ENCODE data around the gene CLRN1. TPM values are rescaled to one million over a fixed set of nuclear protein-coding genes. Genes with fewer than 3 reads are reported as not detected.

Gene CLRN1
- total RNA-seq, 4 donors from 2014 or later: not detected

DNA sequence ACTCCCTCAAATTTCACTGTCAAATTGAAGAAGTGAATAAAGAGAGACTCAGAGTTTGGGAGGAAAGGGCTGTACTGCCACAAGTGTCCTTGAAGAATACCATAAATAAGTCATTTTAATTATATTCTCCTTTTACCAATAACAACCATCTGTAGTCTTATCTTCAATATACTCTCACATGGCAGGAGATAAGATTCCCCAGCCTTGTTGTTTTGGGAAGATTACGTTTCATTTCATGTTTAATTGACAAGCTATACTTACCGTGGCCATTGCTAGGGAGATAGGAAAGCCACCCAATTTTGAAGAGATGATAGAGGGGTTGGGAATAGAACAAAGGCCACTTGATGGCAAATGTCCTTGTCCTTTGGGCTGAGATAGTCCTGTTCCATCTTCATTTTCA lies 69.5 kb downstream of the CLRN1 start:
- no peaks in the 10 kb centered on the region for H3K4me1 ChIP-seq
- no peaks in the 10 kb centered on the region for H3K9me3 ChIP-seq
- H3K36me3 ChIP-seq: no peaks in the 10 kb centered on the region
- TF ChIP-seq CTCF (IDR thresholded peaks at IDR 0.05) (no peak), POLR2A (IDR thresholded peaks at IDR 0.05) (no peak)
- H3K4me3 ChIP-seq: no peak overlapping the region
- 61 to 71% methylated on average over 2 of the region's 2 CpGs for WGBS, 2 donors
- intact Hi-C loops (cut with DNase I): no loop called here
- DNase-seq: no peak
- no peak overlapping the region for H3K27ac ChIP-seq
- H3K27me3 ChIP-seq: peaks cover 0 to 9% (median 0%) of the 10 kb centered on the region in 4 donors

GRCh38 chr3:150901793-150902192 lies 70.7 kb downstream of the CLRN1 start:
- H3K9me3 ChIP-seq: no peaks in the 10 kb centered on the region
- DNase-seq: no peak
- no peaks in the 10 kb centered on the region for H3K36me3 ChIP-seq
- TF ChIP-seq POLR2A (IDR thresholded peaks at IDR 0.05) (no peak), CTCF (IDR thresholded peaks at IDR 0.05) (no peak)
- no peak overlapping the region for H3K4me3 ChIP-seq
- H3K27me3 ChIP-seq: no peaks in the 10 kb centered on the region
- intact Hi-C loops (cut with DNase I): no loop called here
- no peak overlapping the region for H3K27ac ChIP-seq
- no peaks in the 10 kb centered on the region for H3K4me1 ChIP-seq
- 82 to 87% methylated on average over 7 of the region's 10 CpGs for WGBS, 2 donors

DNA sequence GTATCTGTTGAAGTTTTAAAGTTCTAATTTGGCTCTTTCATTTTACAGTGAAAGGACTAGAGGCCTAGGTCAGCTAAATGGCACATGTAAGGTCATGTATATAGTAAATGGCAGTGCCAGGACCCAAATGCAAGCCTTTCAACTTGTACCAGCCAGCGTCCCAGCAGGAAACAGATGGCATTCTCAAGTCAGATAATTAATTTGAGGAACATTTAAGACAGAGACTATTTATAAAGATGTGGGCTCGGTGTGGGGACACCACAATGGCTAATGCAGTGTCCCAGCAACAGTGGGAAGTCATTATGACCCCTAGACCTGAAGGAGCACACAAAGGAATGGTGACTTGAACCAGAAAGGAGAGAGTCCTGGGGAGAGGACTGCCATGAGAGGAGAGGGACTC lies 73.4 kb downstream of the CLRN1 start:
- intact Hi-C loops (cut with DNase I): no loop called here
- WGBS, 2 donors: 38 to 41% methylated on average over 2 of the region's 2 CpGs
- no peak for DNase-seq
- H3K36me3 ChIP-seq: no peaks in the 10 kb centered on the region
- H3K4me1 ChIP-seq: no peaks in the 10 kb centered on the region
- no peaks in the 10 kb centered on the region for H3K9me3 ChIP-seq
- no peak for TF ChIP-seq POLR2A (IDR thresholded peaks at IDR 0.05)
- no peak for TF ChIP-seq CTCF (IDR thresholded peaks at IDR 0.05)
- H3K27me3 ChIP-seq: no peaks in the 10 kb centered on the region
- no peak overlapping the region for H3K27ac ChIP-seq
- no peak overlapping the region for H3K4me3 ChIP-seq

DNA sequence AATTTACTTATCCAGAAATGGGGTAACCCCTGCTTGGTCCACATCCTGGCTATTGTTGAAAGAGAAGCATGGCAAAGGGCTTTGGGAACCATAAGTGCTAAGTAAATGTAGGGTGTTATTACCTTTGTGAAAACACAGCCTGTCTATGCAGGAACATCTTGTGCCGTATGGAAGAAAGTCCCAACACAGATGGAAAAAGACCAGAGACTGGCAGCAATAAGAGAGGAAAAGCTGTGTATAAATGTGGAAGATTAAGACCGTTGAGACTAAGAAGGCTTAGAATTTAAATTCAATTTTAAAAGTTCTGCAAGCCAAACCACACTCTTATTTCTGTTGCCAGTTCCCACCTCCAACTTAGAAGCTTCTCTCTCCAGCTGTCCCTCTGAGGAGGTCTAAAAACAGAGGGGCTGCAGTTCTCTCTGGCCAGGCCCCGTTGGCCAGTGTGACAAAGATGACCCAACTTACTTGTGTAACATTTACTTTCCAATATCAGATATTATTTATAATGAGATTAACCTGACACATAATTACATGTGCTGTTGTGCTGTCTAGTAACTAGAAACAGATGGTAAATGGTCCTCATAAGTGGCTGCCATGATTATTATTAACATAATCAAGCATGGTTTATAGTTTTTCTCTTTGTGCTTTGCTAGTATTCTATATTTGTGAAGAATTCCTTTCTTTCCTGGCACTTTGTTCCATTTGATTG lies 74.3 kb downstream of the CLRN1 start:
- Histone ChIP-seq H3K36me3 (no peaks in the 10 kb centered on the region), H3K27ac (no peak overlapping the region), H3K9me3 (no peaks in the 10 kb centered on the region), H3K27me3 (no peaks in the 10 kb centered on the region), H3K4me3 (no peak overlapping the region), H3K4me1 (no peaks in the 10 kb centered on the region)
- DNase-seq: no peak
- 57 to 68% methylated on average over 3 of the region's 3 CpGs for WGBS, 2 donors
- intact Hi-C loops (cut with DNase I): no loop called here
- TF ChIP-seq CTCF (IDR thresholded peaks at IDR 0.05): no peak
- TF ChIP-seq POLR2A (IDR thresholded peaks at IDR 0.05): no peak

- DNase-seq: no peak
- H3K27me3 ChIP-seq: no peaks in the 10 kb centered on the region
- H3K4me1 ChIP-seq: no peaks in the 10 kb centered on the region
- H3K27ac ChIP-seq: no peak overlapping the region
- no peaks in the 10 kb centered on the region for H3K9me3 ChIP-seq
- no peaks in the 10 kb centered on the region for H3K36me3 ChIP-seq
- TF ChIP-seq CTCF (IDR thresholded peaks at IDR 0.05): no peak
- no peak for TF ChIP-seq POLR2A (IDR thresholded peaks at IDR 0.05)
- WGBS, 2 donors: 91 to 93% methylated on average over 3 of the region's 3 CpGs
- no peak overlapping the region for H3K4me3 ChIP-seq
- intact Hi-C loops (cut with DNase I): no loop called here
Observed at GRCh38 chr3:150897592-150897991, 74.9 kb downstream of the CLRN1 start.
